ENCODE data around the gene HMCN2.
"Not testable (repeated sequence)": the region's sequence is repeated elsewhere in the genome, so short reads cannot be mapped to it uniquely, and the experiment has no call there.

Gene HMCN2

DNA sequence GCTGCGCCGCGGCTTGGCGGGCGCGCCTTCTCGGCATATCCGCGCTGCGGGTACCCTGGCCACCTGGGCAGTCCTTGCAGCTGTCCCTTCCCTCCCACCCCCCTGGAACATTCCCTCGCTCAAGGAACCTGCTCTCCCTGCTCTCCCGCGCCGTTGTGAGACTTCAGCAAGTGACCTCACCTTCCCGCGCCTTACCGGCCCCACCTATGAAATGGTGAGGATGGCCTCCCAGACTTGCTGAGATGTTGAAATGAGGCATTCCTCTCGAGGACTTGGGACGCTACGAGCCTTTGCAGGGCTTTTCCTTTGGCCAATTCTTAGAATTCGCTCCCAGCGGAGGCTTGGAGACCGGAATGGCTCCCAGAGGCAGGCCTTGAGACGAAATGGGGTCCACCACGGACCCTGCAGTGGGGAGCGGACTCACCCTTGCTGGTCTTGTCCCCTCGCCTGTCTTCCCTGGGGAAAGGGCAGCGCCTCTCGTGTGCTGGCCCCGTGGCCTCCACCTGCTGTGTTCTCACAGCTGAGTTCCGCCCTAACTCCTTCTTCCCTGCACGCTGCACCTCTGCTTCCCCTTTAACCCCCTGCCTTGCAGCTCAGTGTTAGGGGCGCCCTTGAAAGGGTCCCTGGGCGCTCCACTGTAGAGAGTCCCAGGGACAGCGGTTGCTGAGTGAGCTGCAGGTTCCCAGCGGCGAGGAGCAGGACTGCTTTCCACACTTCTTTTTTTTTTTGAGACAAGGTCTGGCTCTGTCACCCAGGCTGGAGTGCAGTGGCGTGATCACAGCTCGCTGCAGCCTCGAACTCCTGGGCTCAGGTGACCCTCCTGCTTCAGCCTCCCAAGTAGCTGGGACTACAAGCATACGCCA lies 907 bp downstream of the HMCN2 start:
- no peak for DNase-seq

- DNase-seq: no peak
These were observed 2.4 kb downstream of the HMCN2 start for GRCh38 chr9:130267930-130268329.

- no peak for DNase-seq
These were observed 3.1 kb downstream of the HMCN2 start for GRCh38 chr9:130268521-130269211.

- DNase-seq: no peak
These were observed 5.9 kb downstream of the HMCN2 start for GRCh38 chr9:130271473-130271872.

DNA sequence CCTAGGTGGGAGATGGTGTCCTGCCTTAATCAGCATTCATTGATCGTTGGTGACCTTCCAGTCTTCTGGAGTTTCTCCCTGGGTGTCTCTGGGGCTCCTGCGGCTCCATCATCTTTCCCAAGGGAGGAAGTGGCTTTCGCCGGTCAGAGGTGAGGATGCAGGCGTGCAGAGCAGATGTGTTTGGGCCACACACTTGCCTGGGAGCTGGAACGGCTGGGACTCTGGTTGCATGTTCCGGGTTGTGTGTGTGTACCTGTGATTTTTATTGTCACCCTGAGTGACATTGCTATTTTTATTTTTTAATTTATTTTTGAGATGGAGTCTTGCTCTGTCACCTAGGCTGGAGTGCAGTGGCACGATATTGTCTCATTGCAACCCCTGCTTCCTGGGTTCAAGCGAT lies 9.6 kb downstream of the HMCN2 start:
- DNase-seq: no peak

GRCh38 chr9:130276121-130276520 lies 10.6 kb downstream of the HMCN2 start:
- DNase-seq: no peak

DNA sequence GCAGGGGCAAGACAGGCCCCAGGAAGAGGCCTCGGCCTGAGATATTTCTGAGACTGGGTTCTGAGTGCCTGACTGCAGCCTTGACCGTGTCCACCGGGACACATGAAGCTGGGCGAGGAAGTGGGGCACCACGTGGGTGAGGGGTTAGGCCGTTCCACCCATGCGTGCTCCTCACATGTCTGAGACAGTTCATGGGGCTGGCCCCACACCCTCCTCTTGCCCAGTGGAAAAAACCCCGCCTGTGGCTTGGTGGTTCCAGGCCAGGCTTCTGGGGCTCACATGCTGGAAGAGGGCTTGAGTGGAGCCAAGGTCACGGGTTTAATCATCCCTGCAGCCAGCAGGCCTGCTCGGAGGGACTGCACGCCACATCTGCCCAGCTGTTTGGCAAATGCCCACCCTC lies 11.4 kb downstream of the HMCN2 start:
- DNase-seq: no peak

DNA sequence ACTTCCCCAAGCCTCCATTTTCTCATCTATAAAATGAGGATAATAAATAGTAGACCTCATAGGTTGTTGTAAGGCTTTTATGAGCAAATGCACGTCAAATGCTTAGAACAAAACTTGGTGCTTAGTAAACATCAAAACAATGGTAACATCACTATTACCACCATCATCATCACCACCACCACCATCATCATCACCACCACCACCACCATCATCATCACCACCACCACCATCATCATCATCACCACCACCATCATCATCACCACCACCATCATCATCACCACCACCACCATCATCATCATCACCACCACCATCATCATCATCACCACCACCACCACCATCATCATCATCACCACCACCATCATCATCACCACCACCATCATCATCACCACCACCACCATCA lies 12.0 kb downstream of the HMCN2 start:
- not testable (repeated sequence) for DNase-seq

DNA sequence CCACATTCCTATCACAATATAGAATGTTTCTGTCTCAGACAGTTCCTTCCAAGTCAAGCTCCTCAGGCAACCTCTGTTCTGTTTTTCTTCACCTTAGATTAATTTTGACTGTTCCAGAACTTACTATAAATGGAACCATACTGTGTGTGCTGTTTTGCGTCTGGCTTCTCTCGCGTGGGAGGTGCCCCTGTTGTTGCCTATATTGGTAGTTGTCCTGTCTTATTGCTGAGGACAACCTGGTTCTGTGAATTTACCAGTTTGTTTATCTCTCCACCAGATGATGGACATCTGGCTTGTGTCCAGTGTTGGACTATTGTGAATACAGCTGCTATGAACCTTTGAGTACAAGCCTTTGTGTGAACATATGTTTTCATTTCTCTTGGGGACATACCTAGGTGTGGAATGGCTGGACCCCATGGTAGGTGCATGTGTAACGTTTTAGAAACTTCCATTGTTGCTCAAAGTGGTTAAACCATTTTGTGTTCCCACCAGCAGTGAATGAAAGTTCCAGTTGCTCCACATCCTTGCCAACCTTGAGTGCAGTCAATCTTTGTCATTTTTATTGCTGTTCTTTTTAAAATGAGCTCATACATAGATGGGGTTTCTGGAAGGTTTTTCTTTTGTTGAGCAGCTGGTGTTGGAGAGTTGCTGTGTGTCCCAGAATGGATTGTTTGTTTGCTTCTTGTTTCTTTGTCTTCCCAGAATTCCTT lies 18.1 kb downstream of the HMCN2 start:
- no peak for DNase-seq

- no peak for DNase-seq
These were observed 18.7 kb downstream of the HMCN2 start for GRCh38 chr9:130284249-130284625.

GRCh38 chr9:130284690-130285089 lies 19.1 kb downstream of the HMCN2 start:
- DNase-seq: no peak

DNA sequence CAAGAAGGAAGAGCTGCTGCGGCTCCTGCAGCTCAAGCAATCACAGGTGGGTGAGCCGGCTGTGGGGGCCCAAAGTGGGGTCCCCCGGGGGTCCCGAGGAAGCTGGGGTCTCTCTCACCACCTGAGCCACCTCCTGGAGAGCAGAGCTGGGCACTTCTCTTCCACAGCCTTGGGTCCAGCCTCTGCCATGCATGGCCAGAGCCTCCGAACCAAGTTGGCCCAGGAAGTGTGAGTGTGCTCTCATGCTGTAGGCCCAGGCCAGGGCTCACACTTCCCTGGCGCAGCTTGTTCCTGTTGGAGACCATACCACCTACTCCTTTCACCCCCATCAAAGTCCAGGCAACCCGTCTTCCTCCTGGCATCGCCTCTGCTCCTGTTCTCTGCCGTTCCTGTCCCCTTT lies 19.7 kb downstream of the HMCN2 start:
- DNase-seq: no peak

- DNase-seq: no peak
These were observed 20.7 kb downstream of the HMCN2 start for GRCh38 chr9:130286072-130286770.

DNA sequence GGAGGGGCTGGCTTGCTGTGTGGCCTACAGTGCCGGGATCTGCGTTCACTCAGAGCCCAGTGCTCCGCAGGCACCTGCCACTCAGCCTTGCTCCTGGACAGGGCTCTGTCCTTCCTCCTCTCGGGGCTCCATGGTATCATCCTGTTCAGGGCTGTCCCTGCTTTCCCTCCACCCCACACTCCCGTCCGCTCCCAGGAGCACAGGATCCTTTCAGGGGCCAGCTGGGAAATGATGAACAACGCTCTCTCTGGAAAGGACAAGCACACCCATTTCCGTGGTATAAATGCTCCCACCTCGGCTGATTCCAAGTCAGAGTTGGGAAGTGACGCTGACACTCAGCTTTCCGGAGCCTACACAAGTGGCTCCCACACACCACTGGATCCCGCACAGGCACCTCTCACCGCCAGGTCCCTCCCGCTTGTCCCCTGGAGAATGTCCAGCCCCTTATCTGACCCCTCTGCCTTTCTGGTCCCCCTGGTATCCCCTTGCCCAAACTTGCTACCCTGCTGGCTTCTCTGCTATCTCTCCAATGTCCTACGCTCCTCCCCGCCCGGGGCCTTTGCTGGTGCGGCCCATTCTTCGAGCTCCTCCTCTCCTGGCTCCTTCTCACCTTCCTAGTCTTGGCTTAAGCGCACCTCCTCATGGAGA lies 21.3 kb downstream of the HMCN2 start:
- no peak for DNase-seq

DNA sequence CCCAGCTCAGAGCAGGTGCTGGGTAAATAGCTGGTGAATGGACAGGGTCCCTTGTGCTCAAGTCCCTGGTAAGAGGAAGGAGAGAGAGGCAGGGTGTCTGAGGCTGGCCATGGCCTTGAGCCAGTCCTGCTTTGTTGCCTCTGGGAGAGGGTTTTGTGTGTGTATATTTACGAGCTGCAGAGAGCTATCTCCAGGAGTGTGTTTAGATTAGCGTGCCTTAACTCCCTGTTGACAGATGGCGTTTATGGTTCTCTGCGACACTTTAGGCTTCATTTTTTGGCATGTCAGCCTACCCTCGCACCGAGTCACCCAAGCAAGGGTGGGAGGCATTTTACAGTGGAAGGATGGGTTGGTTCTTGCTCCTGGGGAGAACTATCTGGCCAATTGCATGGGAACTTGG lies 22.2 kb downstream of the HMCN2 start:
- DNase-seq: no peak

GRCh38 chr9:130288393-130288792 lies 22.8 kb downstream of the HMCN2 start:
- DNase-seq: no peak

DNA sequence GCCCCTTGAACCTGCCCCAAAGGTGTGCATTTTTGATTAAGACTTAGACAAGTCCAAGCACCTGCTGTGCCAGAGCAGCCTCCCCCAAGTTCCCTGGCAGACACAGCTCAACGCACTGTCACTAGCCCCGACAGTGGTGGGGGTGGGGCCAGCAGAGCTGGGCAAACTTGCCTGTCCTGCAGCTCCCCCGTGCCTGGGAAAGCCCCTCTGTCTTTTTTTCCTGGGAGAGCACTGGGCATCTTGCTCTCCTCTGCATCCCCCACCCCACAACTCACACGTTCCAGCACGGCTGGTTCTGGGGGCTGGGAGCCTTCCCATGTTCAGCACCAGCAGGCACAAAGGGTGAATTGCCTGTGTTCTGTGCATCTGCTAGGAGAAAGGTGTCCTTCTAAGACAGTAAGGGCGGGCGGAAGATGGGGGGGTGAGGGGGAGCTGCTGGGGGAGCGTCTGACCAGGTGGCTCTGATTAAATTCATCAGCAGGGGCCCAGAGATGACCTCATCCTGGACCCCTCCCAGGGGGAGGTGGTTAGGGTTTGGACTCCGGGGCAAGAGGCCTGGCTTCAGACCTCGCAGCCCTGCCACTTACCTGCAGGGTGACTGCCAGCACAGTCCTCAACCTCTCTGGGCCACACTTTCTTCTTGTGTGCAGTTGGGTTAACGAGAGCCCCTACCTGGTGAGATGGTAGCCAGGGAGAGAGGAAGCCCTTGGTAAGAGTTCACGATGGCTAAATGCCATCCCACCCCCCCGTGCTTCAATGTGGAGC lies 23.5 kb downstream of the HMCN2 start:
- no peak for DNase-seq

GRCh38 chr9:130289711-130290241 lies 24.2 kb downstream of the HMCN2 start:
- DNase-seq: no peak

GRCh38 chr9:130290291-130291181 lies 25.0 kb downstream of the HMCN2 start:
- no peak for DNase-seq

DNA sequence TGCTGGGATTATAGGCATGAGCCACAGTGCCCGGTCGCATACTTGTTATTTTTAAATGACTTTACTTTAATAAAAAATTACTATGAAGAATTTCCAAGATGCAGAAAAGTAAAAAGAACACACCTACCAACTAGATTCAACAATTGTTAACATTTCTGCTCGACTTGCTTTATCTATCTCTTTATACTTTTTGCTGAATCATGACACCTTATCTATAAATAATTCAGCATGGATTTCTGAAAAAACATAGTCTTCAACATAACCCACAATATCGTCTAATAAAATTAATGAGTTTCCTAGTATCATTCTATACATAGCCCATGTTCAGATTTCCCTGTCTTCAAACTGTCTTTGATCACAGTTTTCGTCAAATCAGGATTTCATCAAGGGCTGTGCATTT lies 25.9 kb downstream of the HMCN2 start:
- no peak for DNase-seq

DNA sequence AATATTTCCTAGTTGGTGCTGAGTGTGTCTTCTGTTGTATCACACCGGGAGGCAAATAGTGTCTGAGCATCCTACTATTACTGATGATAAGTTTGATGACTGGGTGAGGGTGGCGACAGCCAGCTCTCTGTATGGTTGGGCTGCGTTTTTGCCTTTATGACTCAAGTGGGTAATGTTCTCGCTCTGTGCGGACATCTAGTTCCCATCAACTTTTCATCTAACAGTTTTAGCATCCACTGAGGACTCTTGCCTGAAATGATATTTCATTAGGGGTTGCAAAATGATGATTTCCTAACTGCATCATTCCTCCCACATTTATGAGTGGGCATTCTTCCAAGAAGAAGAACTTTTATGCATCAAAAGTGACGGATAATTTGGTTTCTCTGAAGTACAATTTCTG lies 26.5 kb downstream of the HMCN2 start:
- DNase-seq: no peak
